ENCODE results near the gene PLRG1.

The PLRG1 gene

GRCh38 chr4:154583677-154584076, 33.5 kb upstream of the PLRG1 start:
- H3K4me2 ChIP-seq (ENCODE audit: low read length): no peak overlapping the region
- TF ChIP-seq EZH2 (IDR thresholded peaks at IDR 0.05; ENCODE audit: borderline replicate concordance, low read length): no peak
- no peak for TF ChIP-seq CTCF (IDR thresholded peaks at IDR 0.05; ENCODE audit: low read length)
- H3K4me1 ChIP-seq (ENCODE audit: insufficient read depth, low read length, severe bottlenecking): no peaks in the 10 kb centered on the region
- H3K9ac ChIP-seq (ENCODE audit: low read length): no peak overlapping the region
- no peak overlapping the region for H3K27ac ChIP-seq (ENCODE audit: low read depth, low read length, poor library complexity, severe bottlenecking)
- H3K9me3 ChIP-seq (ENCODE audit: low read length): no peaks in the 10 kb centered on the region
- H3F3A ChIP-seq (ENCODE audit: insufficient read depth, low read length): no peaks in the 10 kb centered on the region
- no peaks in the 10 kb centered on the region for H3K9me2 ChIP-seq (ENCODE audit: low read depth, low read length)
- no peaks in the 10 kb centered on the region for H3K79me2 ChIP-seq (ENCODE audit: insufficient read depth, low read length)
- no peaks in the 10 kb centered on the region for H4K20me1 ChIP-seq (ENCODE audit: insufficient read depth, low read length)
- no peaks in the 10 kb centered on the region for H3K27me3 ChIP-seq (ENCODE audit: insufficient read depth, low read length)
- H3K4me3 ChIP-seq (ENCODE audit: low read depth, low read length, poor library complexity, severe bottlenecking): no peak overlapping the region
- H3K36me3 ChIP-seq (ENCODE audit: insufficient read depth, low read length): no peaks in the 10 kb centered on the region
- no peak overlapping the region for H2AFZ ChIP-seq (ENCODE audit: low read length)

- H2AFZ ChIP-seq (ENCODE audit: low read length): no peak overlapping the region
- no peaks in the 10 kb centered on the region for H3K9me3 ChIP-seq (ENCODE audit: low read length)
- no peaks in the 10 kb centered on the region for H4K20me1 ChIP-seq (ENCODE audit: insufficient read depth, low read length)
- no peaks in the 10 kb centered on the region for H3K4me1 ChIP-seq (ENCODE audit: insufficient read depth, low read length, severe bottlenecking)
- H3K79me2 ChIP-seq (ENCODE audit: insufficient read depth, low read length): no peaks in the 10 kb centered on the region
- no peaks in the 10 kb centered on the region for H3K9me2 ChIP-seq (ENCODE audit: low read depth, low read length)
- H3K4me3 ChIP-seq (ENCODE audit: low read depth, low read length, poor library complexity, severe bottlenecking): no peak overlapping the region
- H3K27me3 ChIP-seq (ENCODE audit: insufficient read depth, low read length): no peaks in the 10 kb centered on the region
- H3F3A ChIP-seq (ENCODE audit: insufficient read depth, low read length): no peaks in the 10 kb centered on the region
- H3K4me2 ChIP-seq (ENCODE audit: low read length): no peak overlapping the region
- H3K36me3 ChIP-seq (ENCODE audit: insufficient read depth, low read length): no peaks in the 10 kb centered on the region
- no peak overlapping the region for H3K9ac ChIP-seq (ENCODE audit: low read length)
- no peak for TF ChIP-seq CTCF (IDR thresholded peaks at IDR 0.05; ENCODE audit: low read length)
- no peak for TF ChIP-seq EZH2 (IDR thresholded peaks at IDR 0.05; ENCODE audit: borderline replicate concordance, low read length)
- no peak overlapping the region for H3K27ac ChIP-seq (ENCODE audit: low read depth, low read length, poor library complexity, severe bottlenecking)
Measured at GRCh38 chr4:154583230-154583629, 33.0 kb upstream of the PLRG1 start.

- H3K9me3 ChIP-seq (ENCODE audit: low read length): no peaks in the 10 kb centered on the region
- no peaks in the 10 kb centered on the region for H3K27me3 ChIP-seq (ENCODE audit: insufficient read depth, low read length)
- H2AFZ ChIP-seq (ENCODE audit: low read length): no peak overlapping the region
- no peaks in the 10 kb centered on the region for H3K4me1 ChIP-seq (ENCODE audit: insufficient read depth, low read length, severe bottlenecking)
- H3K27ac ChIP-seq (ENCODE audit: low read depth, low read length, poor library complexity, severe bottlenecking): no peak overlapping the region
- H3K36me3 ChIP-seq (ENCODE audit: insufficient read depth, low read length): no peaks in the 10 kb centered on the region
- H3F3A ChIP-seq (ENCODE audit: insufficient read depth, low read length): no peaks in the 10 kb centered on the region
- no peaks in the 10 kb centered on the region for H3K9me2 ChIP-seq (ENCODE audit: low read depth, low read length)
- no peaks in the 10 kb centered on the region for H4K20me1 ChIP-seq (ENCODE audit: insufficient read depth, low read length)
- H3K79me2 ChIP-seq (ENCODE audit: insufficient read depth, low read length): no peaks in the 10 kb centered on the region
- TF ChIP-seq CTCF (IDR thresholded peaks at IDR 0.05; ENCODE audit: low read length): no peak
- no peak overlapping the region for H3K9ac ChIP-seq (ENCODE audit: low read length)
- H3K4me2 ChIP-seq (ENCODE audit: low read length): no peak overlapping the region
- no peak overlapping the region for H3K4me3 ChIP-seq (ENCODE audit: low read depth, low read length, poor library complexity, severe bottlenecking)
Measured at GRCh38 chr4:154582723-154583122, 32.5 kb upstream of the PLRG1 start.

Data from OCI-LY1 (cell line).